Muscle of back (tissue), 13 donors: Measurements from ENCODE around the gene DEDD2. TPM values are rescaled to one million over a fixed set of nuclear protein-coding genes. Genes with fewer than 3 reads are reported as not detected.
A peak's percentile ranks its signal among the peaks of the same experiment; 100 is the strongest.
"Not testable (repeated sequence)": the region's sequence is repeated elsewhere in the genome, so short reads cannot be mapped to it uniquely, and the experiment has no call there.

Source experiments
- DNase-seq, 3 donors: peaks; one replicate each; pipeline versions ENCODE4 v3.0.0 to v3.0.0-alpha.2; 2013
- long read RNA-seq, 9 donors: transcript quantifications; one replicate each; lab custom pipeline, GENCODE V29; 2026
- polyA plus RNA-seq, 10 donors: library from polyadenylated mRNA; unstranded; fragments of 120-200 nt; gene quantifications; one replicate each; pipeline ENCODE4 v1.2.1, GENCODE V29; 2013; ENCODE audit not compliant: insufficient read length in 10 of 10

Gene DEDD2, protein sequence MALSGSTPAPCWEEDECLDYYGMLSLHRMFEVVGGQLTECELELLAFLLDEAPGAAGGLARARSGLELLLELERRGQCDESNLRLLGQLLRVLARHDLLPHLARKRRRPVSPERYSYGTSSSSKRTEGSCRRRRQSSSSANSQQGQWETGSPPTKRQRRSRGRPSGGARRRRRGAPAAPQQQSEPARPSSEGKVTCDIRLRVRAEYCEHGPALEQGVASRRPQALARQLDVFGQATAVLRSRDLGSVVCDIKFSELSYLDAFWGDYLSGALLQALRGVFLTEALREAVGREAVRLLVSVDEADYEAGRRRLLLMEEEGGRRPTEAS
- polyA plus RNA-seq, result 10 to 100 TPM in 9 of 10 donors, 1 to 10 TPM in 1; 9.6 to 14.8 (median 12.8) TPM
- long read RNA-seq, donor 1, partial matches to known transcripts, result 0 of 5 reads
- long read RNA-seq, donor 1, other reads (novel, unspliced or antisense), result 0 of 5 reads
- long read RNA-seq, donor 2, partial matches to known transcripts, result 0 of 2 reads
- long read RNA-seq, donor 2, other reads (novel, unspliced or antisense), result 0 of 2 reads
- long read RNA-seq, donor 3, result 0 reads
- long read RNA-seq, donor 4, partial matches to known transcripts, result 0 of 4 reads
- long read RNA-seq, donor 4, other reads (novel, unspliced or antisense), result 0 of 4 reads
- long read RNA-seq, donor 5, partial matches to known transcripts, result 0 of 5 reads
- long read RNA-seq, donor 5, other reads (novel, unspliced or antisense), result 0 of 5 reads
- long read RNA-seq, donor 6, partial matches to known transcripts, result 0 of 4 reads
- long read RNA-seq, donor 6, other reads (novel, unspliced or antisense), result 0 of 4 reads
- long read RNA-seq, donor 7, partial matches to known transcripts, result 0 of 6 reads
- long read RNA-seq, donor 7, other reads (novel, unspliced or antisense), result 0 of 6 reads
- long read RNA-seq, donor 8, partial matches to known transcripts, result 0 of 1 reads
- long read RNA-seq, donor 8, other reads (novel, unspliced or antisense), result 0 of 1 reads
- long read RNA-seq, donor 9, partial matches to known transcripts, result 0 of 1 reads
- long read RNA-seq, donor 9, other reads (novel, unspliced or antisense), result 0 of 1 reads

DNA sequence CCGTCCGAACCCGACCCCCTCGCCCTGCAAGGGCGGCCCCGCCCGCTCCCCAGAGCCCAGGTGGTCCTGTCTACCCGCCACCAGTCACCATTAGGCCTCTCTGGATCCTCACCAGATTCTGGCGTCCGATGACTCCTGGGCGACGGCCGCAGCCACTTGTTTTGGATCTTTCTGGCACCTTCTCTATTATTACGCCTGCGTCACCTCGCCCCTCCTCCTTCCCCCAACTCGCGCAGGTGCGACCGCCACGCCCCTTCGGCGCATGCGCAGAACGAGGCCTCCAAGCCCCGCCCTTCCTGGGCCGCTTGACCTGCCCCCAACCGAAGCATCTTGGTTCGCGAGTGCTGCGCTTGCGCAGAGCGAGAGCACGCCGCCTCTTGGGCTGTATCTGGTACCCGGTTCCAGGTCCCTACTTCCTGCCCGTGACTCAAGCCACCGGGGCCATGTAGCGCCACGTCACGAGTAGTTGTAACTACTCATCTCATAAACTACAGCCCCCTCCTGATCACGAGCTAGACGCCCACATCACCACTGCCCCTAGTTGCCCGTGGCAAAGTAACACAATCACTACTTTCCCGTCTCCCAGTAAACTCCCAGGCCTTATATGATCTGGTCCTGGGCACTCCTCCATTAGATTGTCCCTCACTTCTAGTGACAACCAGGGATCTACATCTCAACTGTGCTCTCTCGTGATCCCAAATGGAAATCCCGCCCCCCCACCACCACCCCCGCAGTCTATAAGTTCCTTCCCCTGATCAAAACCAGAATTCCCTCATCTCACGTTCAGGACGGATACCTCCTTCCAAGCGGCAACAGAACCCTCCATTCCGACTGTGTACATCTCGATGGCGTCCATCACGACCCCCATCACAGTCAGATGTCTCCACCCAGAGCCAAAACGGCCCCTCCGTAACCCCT, at the start of gene DEDD2:
Gene DEDD2 (minus strand): TSS at position 158 of the 918 bp plus-strand sequence. CDS start 670 bp downstream, outside the sequence.
- DNase-seq, result peak; percentile 97

GRCh38 chr19:42266928-42267603, 49.6 kb upstream of the DEDD2 start:
- not testable (repeated sequence) for DNase-seq

DNA sequence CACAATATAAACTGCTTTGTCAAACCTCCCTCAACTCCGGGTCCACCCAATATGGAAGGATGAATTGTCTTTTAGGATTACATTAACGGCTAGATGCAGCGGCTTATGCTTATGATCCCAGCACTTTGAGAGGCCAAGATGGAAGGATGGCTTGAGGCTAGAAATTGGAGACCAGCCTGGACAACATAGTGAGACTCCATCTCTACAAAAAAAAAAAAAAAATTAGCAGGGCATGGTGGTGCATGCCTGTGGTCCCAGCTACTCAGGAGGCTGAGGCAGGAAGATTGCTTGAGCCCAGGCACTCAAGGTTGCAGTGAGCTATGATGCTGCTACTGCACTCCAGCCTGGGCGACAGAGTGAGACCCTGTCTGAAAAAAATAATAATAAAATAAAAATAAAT, 48.6 kb upstream of the DEDD2 start:
- DNase-seq, result not testable (repeated sequence)

DNA sequence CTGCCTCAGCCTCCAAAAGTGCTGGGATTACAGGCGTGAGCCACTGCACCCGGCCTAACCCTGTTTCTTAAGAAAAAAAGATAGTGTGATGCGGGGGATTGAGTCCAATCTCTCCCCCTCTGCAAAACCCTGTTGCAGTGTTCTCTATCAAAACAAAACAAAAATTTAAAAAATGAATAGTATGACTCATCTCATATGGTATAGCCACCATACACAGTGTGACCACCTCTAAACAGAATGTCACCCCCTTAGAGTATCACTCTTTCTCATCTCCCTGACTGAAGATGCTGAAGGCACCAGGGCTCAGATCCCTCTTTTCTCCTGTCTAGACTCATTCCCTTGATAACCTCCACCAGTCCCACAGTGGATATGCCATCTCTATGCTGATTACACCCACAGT, 44.3 kb upstream of the DEDD2 start:
- no peak for DNase-seq

DNA sequence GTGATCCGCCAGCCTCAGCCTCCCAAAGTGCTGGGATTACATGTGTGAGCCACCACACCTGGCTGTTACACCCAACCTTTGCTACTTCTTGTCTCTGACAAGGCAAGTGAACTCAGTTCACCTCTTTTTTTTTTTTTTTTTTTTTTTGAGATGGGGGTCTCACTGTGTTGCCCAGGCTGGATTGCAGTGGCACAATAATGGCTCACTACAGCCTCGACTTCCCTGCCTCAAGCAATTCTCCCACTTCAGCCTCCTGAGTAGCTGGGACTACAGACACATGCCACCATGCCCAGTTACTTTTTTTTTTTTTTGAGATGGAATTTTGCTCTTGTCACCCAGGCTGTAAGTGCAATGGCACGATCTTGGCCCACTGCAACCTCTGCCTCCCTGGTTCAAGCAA, 40.4 kb upstream of the DEDD2 start:
- not testable (repeated sequence) for DNase-seq

- DNase-seq, result peak; percentile 58 to 92 (median 82)
Measured at GRCh38 chr19:42255766-42256745, 38.6 kb upstream of the DEDD2 start.

DNA sequence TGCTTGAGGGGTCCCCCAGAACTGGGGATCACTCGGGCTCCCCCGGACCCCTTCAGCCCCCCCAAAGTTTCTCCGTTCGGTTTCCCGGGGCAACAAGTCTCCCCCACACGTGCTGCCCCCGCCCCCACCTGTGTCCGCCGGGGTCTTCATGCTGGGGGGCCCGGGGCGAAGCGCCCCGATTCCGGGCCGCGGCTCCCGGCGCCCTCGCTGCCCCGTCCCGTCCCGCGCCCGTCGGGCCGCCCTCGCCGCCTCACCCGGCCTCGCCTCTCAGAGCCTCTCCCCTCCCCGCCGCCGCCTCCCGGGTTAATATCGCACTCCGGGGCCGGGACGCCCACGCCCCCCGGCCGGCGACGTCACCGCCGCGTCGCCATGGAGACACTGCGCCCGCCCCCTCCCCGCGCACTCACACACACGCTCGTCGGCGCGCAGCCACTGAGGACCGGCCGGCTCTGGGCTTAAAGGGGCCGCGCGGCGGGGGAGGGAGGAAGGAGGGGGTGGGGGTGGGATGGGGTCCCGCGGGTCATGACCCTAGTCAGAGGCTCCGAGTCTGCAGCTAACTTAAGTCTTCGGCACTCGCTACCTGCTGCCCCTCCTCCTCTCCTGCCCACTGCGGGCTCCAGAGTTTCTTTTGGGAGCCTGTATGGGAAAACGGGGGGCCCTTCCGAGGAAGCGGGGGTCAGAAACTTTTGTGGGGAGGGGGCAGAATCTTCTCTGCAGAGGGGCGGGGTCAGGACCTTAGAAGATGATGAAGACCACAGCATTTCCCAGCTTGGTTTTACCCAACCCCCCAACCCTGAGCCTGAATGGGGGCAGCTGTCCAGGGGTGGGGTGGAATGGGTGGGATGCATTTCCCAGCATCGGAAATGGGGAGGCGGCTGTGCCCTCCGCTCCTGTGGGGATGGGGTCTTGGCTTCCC, 37.6 kb upstream of the DEDD2 start, which contains the start of gene ERF:
Gene ERF (minus strand): TSS at position 279 of the 916 bp plus-strand sequence. CDS start 129 bp downstream, at position 150.
- peak; percentile 92 to 98 (median 96) for DNase-seq

DNA sequence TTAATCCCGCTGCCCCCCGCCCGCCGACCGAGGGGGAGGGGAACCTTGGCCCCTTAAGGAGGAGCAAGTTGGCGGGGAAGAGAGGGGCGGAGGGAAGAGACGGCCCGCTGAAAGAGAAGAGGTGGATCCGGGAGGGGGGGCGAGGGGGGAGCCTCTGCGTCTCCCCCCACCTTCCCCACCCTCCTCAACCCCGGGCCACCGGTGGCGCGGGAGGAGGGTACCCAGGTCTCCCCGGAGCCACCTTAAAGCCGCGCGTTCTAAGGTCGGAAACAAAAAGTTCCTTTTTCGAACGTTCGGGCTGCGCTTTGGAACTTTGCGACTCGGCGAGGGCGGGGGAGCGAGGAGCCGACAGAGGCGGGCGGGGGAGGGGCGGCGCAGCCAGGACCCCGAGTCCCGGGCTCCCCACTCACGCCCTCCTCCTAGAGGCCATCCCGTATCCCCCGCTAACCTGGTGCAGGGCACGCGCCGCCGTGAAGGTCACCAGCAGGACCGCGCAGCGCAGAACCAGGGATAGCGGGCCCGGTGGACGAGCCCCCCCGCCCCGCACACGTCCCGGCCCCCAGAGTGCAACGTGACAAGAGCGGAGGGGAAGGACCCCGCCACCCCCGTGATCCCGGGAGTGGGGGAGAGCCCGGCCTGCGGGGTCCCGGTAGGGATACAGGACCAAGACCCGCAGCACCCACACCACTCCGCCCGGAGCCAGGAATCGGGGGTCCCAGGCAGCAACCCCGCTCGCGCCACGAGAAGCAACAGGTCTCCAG, 36.8 kb upstream of the DEDD2 start:
- DNase-seq, result peak; percentile 70 to 95 (median 86)

DNA sequence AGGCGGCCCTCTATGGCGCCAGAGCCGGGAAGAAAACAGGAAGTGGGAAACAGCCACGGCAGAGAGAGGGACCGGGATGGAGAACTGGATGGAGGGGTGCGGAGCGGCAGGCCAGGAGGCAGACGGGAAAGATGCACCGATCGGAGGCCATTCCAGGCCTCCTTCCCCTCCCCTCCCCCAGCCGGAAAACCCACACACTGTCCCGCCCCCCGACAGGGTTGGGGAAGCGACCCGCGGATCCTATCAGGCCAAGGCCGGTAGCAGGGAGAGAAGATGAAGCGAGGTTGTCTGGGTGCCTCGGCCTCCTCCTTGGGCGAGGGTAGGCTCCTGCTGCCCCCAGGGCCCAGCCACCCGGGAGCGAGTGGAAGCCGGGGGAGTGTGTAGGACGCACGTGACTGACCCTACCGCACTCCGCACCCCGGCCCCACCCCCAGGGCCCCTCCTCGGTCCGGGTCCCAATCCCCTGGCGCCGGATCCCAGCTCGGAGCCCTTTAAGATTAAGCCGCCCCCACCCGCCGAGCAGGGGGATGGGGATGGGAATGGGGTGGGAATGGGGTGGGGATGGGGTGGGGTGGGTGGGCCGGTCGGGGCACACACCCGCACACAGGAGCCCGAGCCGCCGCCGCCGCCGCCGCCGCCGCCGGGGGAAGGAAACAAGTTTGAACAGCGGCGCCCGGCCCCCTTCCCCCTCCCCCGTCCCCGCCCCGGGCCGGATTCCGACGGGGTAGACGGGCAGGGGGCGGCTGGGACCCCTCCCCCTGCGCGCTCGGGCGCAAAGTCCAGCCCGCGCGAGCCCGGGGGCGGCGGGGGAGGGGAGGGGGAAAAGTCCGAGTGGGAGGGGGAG, 36.0 kb upstream of the DEDD2 start:
- DNase-seq, result peak; percentile 33 to 84 (median 64)

DNA sequence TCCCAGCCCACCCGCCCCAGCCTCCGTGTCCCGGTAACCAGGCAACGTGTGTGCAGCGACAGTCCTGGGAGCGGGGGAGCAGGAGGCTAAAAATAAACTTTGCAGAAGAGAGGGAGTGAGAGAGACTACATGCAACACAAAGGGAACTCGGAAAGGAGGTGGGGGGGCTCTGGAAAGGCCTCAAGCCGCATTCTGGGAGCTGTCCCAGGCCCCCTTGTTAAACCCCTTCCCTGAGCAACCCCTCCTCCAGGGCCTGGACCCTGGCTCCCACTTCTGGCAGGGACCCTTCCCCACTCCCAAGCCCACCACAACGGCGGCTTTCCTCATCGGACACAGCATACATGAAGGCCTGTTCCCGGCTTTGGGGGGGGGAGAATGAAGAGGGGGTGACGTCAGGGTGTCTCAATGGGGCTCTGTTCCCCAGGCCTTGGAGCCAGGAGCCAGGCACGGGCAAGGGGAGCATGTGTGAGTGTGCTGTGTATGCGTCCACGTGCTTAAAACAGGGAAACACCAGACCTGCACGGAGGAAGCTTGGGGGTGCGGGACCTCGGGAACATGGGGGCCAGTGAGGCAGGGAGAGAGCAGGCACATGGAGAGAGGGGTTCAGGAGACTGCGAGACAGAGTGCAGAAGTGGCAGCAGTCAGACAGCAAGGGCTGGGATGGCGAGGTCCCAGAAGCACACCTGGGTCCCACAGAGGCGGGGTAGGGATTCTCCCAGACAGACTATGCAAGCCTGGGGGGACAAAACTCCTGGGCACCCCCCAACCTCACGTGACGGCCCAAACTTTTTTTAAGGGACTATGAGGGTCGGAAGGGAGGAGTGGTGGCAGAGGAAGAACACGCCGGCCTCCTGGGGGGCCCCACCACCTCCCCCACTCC, 35.1 kb upstream of the DEDD2 start:
- peak; percentile 53 to 86 (median 73) for DNase-seq

DNA sequence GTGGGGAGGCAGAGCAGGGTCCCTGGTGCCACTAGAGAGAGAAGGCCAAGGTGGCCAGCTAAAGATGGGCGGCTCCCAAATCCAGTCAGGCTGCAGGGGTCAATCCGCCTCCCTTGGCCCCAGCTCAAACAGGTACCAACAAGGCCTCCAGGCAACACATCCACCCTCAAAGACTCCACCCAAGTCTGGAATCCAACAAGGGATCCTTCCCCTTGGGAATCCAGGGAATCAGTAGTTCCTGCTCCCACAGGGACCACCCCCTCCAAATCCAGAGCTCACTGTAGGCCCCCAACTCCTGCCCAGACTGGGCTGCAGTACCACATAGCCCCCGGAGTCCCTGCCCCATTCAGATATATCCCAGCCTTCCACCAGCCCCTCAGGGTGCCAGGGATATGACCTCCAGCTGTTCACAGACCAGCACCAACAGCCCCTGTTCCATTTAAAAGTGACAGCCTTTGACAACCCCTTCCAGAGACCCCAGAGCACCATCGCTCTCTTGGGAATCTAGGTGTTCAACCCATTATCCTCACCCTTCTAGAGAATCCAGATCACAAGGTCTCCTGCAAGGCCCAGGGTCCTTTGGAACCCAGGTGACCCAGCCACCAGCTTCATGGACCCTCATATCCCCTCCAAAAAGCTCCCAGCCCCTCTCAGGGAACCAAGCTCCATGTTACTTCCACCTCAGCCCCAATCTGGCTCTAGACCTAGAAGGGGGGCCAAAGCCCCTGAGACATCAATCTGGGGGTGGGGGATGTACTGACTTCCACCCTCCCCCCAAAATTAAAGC, 34.3 kb upstream of the DEDD2 start:
- DNase-seq, result no peak

GRCh38 chr19:42250666-42251531, 33.4 kb upstream of the DEDD2 start:
- peak in 1 of 3 donors; percentile 48 for DNase-seq

DNA sequence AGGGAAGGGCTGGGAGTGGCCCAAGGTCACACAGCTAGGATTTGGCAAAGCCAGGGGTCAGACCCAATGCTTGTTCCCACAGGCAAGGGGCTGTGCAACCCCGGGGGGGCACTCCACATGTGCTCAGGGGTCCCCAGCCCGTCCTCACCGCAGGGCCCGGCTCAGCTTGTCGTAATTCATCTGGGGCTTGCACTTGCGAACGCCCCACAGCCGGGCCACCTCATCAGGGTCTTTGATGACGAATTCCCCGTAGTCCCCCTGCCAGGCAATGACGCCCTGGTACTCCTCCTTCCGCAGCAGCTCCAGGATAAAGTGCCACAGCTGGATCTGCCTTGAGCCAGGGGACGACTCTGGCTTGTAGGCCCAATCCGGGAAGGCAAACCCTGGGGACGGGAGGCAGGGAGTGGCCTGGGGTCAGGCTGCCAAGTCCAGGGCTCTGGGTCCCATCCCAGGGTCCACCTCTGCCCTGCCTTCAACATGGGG, 32.7 kb upstream of the DEDD2 start:
- peak in 1 of 3 donors; percentile 27 for DNase-seq
